Mesenchymal stem cell (in vitro differentiated cells and primary cell): ENCODE results near the gene CTCFL.

Source experiments
- DNase-seq: peaks from one replicate; pipeline ENCODE4 v3.0.0-alpha.2; 2013
- H2AFZ ChIP-seq: one replicate; pipeline ENCODE4 v1.6.1; 2013; ENCODE audit warnings: low read depth, mild to moderate bottlenecking, control low read depth, inconsistent platforms, low read length, moderate library complexity
- H2AK5ac ChIP-seq: 2 replicates; pipeline ENCODE4 v1.6.1; 2013; ENCODE audit warnings: low read length, moderate library complexity, mild to moderate bottlenecking, inconsistent platforms; ENCODE audit not compliant: severe bottlenecking
- H2BK120ac ChIP-seq: one replicate; pipeline ENCODE4 v1.6.1; 2013; ENCODE audit warnings: low read depth, mild to moderate bottlenecking, inconsistent platforms, low read length, moderate library complexity
- H2BK12ac ChIP-seq, 2 experiments: one replicate each; pipeline ENCODE4 v1.6.1; 2013; ENCODE audit warnings: inconsistent platforms in 2 of 2, low read length in 2 of 2, mild to moderate bottlenecking in 2 of 2, moderate library complexity in 2 of 2, control low read depth in 1 of 2
- H2BK15ac ChIP-seq: one replicate; pipeline ENCODE4 v1.6.1; 2013; ENCODE audit warnings: mild to moderate bottlenecking, low read depth, inconsistent platforms; ENCODE audit not compliant: poor library complexity, severe bottlenecking
- H2BK5ac ChIP-seq: 2 replicates; pipeline ENCODE4 v1.6.1; 2013; ENCODE audit warnings: low read depth, mild to moderate bottlenecking, low read length, control low read depth, inconsistent platforms; ENCODE audit not compliant: poor library complexity, severe bottlenecking
- H3K14ac ChIP-seq, 2 experiments: one replicate each; pipeline ENCODE4 v1.6.1; 2013; ENCODE audit warnings: inconsistent platforms in 2 of 2, low read length in 2 of 2, control low read depth in 1 of 2, mild to moderate bottlenecking in 1 of 2, moderate library complexity in 1 of 2
- H3K18ac ChIP-seq, 2 experiments: one replicate each; pipeline ENCODE4 v1.6.1; 2013; ENCODE audit warnings: inconsistent platforms in 2 of 2, low read length in 2 of 2, control low read depth in 1 of 2, low read depth in 1 of 2, mild to moderate bottlenecking in 1 of 2
- H3K23ac ChIP-seq, 2 experiments: one replicate each; pipeline ENCODE4 v1.6.1; 2013; ENCODE audit warnings: inconsistent platforms in 2 of 2, low read length in 2 of 2, mild to moderate bottlenecking in 2 of 2, moderate library complexity in 2 of 2, control low read depth in 1 of 2
- H3K27ac ChIP-seq: 2 replicates; pipeline ENCODE4 v1.5.1; 2013; ENCODE audit warnings: mild to moderate bottlenecking, moderate library complexity, low read length, control low read depth, inconsistent platforms; ENCODE audit not compliant: poor library complexity, severe bottlenecking
- H3K27me3 ChIP-seq, 2 experiments: 2 replicates each; pipeline versions ENCODE4 v1.6.1 to v1.7.0; 2013; ENCODE audit warnings: low read length in 2 of 2, mild to moderate bottlenecking in 2 of 2, moderate library complexity in 2 of 2, control low read depth in 1 of 2, inconsistent platforms in 1 of 2; ENCODE audit not compliant: control insufficient read depth in 1 of 2, insufficient read depth in 1 of 2
- H3K36me3 ChIP-seq, 2 experiments: 2 replicates each; pipeline versions ENCODE4 v1.6.1 to v1.7.0; 2013; ENCODE audit warnings: low read length in 2 of 2, control low read depth in 1 of 2, inconsistent platforms in 1 of 2, low read depth in 1 of 2, mild to moderate bottlenecking in 1 of 2; ENCODE audit not compliant: insufficient read depth in 2 of 2, control insufficient read depth in 1 of 2
- H3K4ac ChIP-seq, 2 experiments: one replicate each; pipeline ENCODE4 v1.6.1; 2013; ENCODE audit warnings: inconsistent platforms in 2 of 2, low read length in 2 of 2, mild to moderate bottlenecking in 2 of 2, moderate library complexity in 2 of 2, control low read depth in 1 of 2, low read depth in 1 of 2
- H3K4me1 ChIP-seq: 2 replicates; pipeline ENCODE4 v1.6.1; 2013; ENCODE audit warnings: low read depth, low read length, control low read depth; ENCODE audit not compliant: control insufficient read depth, insufficient read depth
- H3K4me2 ChIP-seq: 2 replicates; pipeline ENCODE4 v1.6.1; 2013; ENCODE audit warnings: low read length, mild to moderate bottlenecking, inconsistent platforms; ENCODE audit not compliant: poor library complexity, severe bottlenecking
- H3K4me3 ChIP-seq, 2 experiments: 2 replicates each; pipeline versions ENCODE4 v1.5.1 to v1.7.0; 2013; ENCODE audit warnings: low read length in 2 of 2, mild to moderate bottlenecking in 2 of 2, control low read depth in 1 of 2, low read depth in 1 of 2; ENCODE audit not compliant: insufficient read depth in 1 of 2
- H3K79me1 ChIP-seq: replicated peaks from 2 replicates; pipeline ENCODE4 v1.6.1; 2013; ENCODE audit warnings: mild to moderate bottlenecking, control low read depth, low read length, inconsistent platforms; ENCODE audit not compliant: poor library complexity, severe bottlenecking
- H3K9ac ChIP-seq: 2 replicates; pipeline ENCODE4 v1.7.0; 2013; ENCODE audit warnings: mild to moderate bottlenecking, low read length, moderate library complexity
- H3K9me3 ChIP-seq: 2 replicates; pipeline ENCODE4 v1.7.0; 2013; ENCODE audit warnings: mild to moderate bottlenecking, low read length; ENCODE audit not compliant: control insufficient read depth
- H4K8ac ChIP-seq: one replicate; pipeline ENCODE4 v1.6.1; 2013; ENCODE audit warnings: inconsistent platforms, mild to moderate bottlenecking, low read length, moderate library complexity
- H4K91ac ChIP-seq: one replicate; pipeline ENCODE4 v1.6.1; 2013; ENCODE audit warnings: mild to moderate bottlenecking, low read length, inconsistent platforms
- WGBS: methylation state at CpG from one replicate; pipeline ENCODE4 v1.1.7; 2013; ENCODE audit warnings: mixed read lengths; 5-methylcytosine and 5-hydroxymethylcytosine counted together

The CTCFL gene

GRCh38 chr20:57451431-57451794 is 73.5 kb downstream of the CTCFL start:
- H3K23ac ChIP-seq = no peak overlapping the region
- H3K27me3 ChIP-seq = peaks cover 67 to 72% of the 10 kb centered on the region in 2 experiments
- no peak overlapping the region for H3K9ac ChIP-seq
- no peak overlapping the region for H3K14ac ChIP-seq
- no peak overlapping the region for H2AK5ac ChIP-seq
- H3K79me1 ChIP-seq = no peaks in the 10 kb centered on the region
- H3K9me3 ChIP-seq = no peaks in the 10 kb centered on the region
- H3K4me1 ChIP-seq = peaks cover 2% of the 10 kb centered on the region
- no peak overlapping the region for H2AFZ ChIP-seq
- DNase-seq = no peak
- no peaks in the 10 kb centered on the region for H3K36me3 ChIP-seq
- no peak overlapping the region for H3K18ac ChIP-seq
- no peak overlapping the region for H2BK5ac ChIP-seq
- 87% methylated on average over 7 of the region's 7 CpGs for WGBS
- H4K91ac ChIP-seq = no peak overlapping the region
- no peak overlapping the region for H3K4ac ChIP-seq
- H2BK15ac ChIP-seq = no peak overlapping the region
- H4K8ac ChIP-seq = no peak overlapping the region
- H2BK12ac ChIP-seq = no peak overlapping the region
- H2BK120ac ChIP-seq = no peak overlapping the region
- H3K4me2 ChIP-seq = no peak overlapping the region
- no peak overlapping the region for H3K4me3 ChIP-seq
- H3K27ac ChIP-seq = no peak overlapping the region

GRCh38 chr20:57450931-57451330 is 74.0 kb downstream of the CTCFL start:
- H3K14ac ChIP-seq = no peak overlapping the region
- H2AK5ac ChIP-seq = no peak overlapping the region
- no peak overlapping the region for H3K23ac ChIP-seq
- no peak overlapping the region for H3K4me3 ChIP-seq
- H3K36me3 ChIP-seq = no peaks in the 10 kb centered on the region
- no peak overlapping the region for H2BK12ac ChIP-seq
- no peak overlapping the region for H3K4me2 ChIP-seq
- no peak overlapping the region for H3K18ac ChIP-seq
- no peak overlapping the region for H2AFZ ChIP-seq
- H3K4me1 ChIP-seq = peaks cover 2% of the 10 kb centered on the region
- peaks cover 3% of the 10 kb centered on the region for H3K9me3 ChIP-seq
- no peak overlapping the region for H2BK5ac ChIP-seq
- no peak overlapping the region for H3K4ac ChIP-seq
- no peak overlapping the region for H4K8ac ChIP-seq
- no peak overlapping the region for H2BK15ac ChIP-seq
- WGBS = 89% methylated on average over 13 of the region's 13 CpGs
- H3K79me1 ChIP-seq = no peaks in the 10 kb centered on the region
- peaks cover 67 to 76% of the 10 kb centered on the region in 2 experiments for H3K27me3 ChIP-seq
- no peak for DNase-seq
- H3K9ac ChIP-seq = no peak overlapping the region
- H4K91ac ChIP-seq = no peak overlapping the region
- H3K27ac ChIP-seq = no peak overlapping the region
- no peak overlapping the region for H2BK120ac ChIP-seq

DNA sequence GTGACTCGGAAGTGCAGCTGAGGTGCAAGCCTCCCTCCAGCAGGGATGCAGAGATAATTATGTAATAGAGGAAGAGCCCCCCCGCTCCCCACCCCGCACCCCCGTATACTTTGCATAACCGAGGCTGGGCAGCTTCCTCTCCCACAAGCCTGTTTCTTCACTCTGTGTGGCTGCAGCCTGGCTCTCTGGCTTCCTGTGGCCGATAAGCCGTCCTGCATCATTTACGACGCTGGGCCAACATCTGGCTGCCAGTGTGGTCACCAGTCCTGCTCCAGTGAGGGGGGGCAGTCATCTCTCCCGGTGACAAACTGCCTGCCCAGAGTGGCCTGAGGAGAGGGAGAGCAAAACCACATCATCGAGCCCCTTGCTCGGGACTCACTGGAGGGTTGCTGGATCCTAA is 74.5 kb downstream of the CTCFL start:
- Histone ChIP-seq H3K18ac (no peak overlapping the region), H2BK12ac (no peak overlapping the region), H3K4ac (no peak overlapping the region), H2AK5ac (no peak overlapping the region), H3K27ac (no peak overlapping the region), H3K14ac (no peak overlapping the region), H3K4me2 (no peak overlapping the region), H3K9ac (no peak overlapping the region), H3K79me1 (no peaks in the 10 kb centered on the region), H3K36me3 (no peaks in the 10 kb centered on the region), H2BK5ac (no peak overlapping the region), H4K8ac (no peak overlapping the region), H2BK15ac (no peak overlapping the region), H2AFZ (no peak overlapping the region), H3K23ac (no peak overlapping the region), H3K4me3 (no peak overlapping the region), H3K4me1 (peaks cover 2% of the 10 kb centered on the region), H3K9me3 (peaks cover 7% of the 10 kb centered on the region), H4K91ac (no peak overlapping the region), H3K27me3 (peaks cover 67 to 76% of the 10 kb centered on the region in 2 experiments), H2BK120ac (no peak overlapping the region)
- 33% methylated on average over 12 of the region's 12 CpGs for WGBS
- DNase-seq = no peak

- no peak overlapping the region for H4K91ac ChIP-seq
- H3K9ac ChIP-seq = no peak overlapping the region
Measured at GRCh38 chr20:57449398-57450354, 75.3 kb downstream of the CTCFL start.

More at GRCh38 chr20:57449398-57450354, 75.3 kb downstream of the CTCFL start:
- Histone ChIP-seq H2AK5ac (no peak overlapping the region), H3K4ac (no peak overlapping the region), H3K4me3 (no peak overlapping the region), H3K18ac (no peak overlapping the region), H3K36me3 (no peaks in the 10 kb centered on the region), H3K27ac (no peak overlapping the region), H4K8ac (no peak overlapping the region), H2BK12ac (no peak overlapping the region), H3K79me1 (no peaks in the 10 kb centered on the region), H3K4me2 (no peak overlapping the region), H3K9me3 (peaks cover 7% of the 10 kb centered on the region), H2BK5ac (no peak overlapping the region), H2AFZ (no peak overlapping the region), H2BK120ac (no peak overlapping the region), H3K23ac (no peak overlapping the region), H2BK15ac (no peak overlapping the region), H3K14ac (no peak overlapping the region), H3K27me3 (peaks cover 60 to 70% of the 10 kb centered on the region in 2 experiments), H3K4me1 (peaks cover 2% of the 10 kb centered on the region)
- no peak for DNase-seq
- WGBS = 74% methylated on average over 14 of the region's 14 CpGs
